HEK293 (cell line): Measurements from ENCODE around the gene ATP5F1D.

Experiments used
- CTCF ChIA-PET: fragments of 350-600 bp; formaldehyde crosslinking; extraction: SDS; loops from one replicate; lab custom pipeline; 2021; ENCODE audit warnings: antibody characterized with exemption; lab: Yijun Ruan, JAX
- POLR2A ChIA-PET: fragments of 300-600 bp; formaldehyde crosslinking; extraction: SDS; loops from one replicate; lab custom pipeline; 2020; ENCODE audit warnings: antibody characterized with exemption, inconsistent platforms; lab: Yijun Ruan, JAX
- H3K27ac ChIP-seq: fragments of 200-500 bp; sonication (Bioruptor generic); 2 replicates; pipeline ENCODE4 v1.5.1; 2014; ENCODE audit warnings: low read depth, low read length, control low read depth, inconsistent platforms; ENCODE audit errors: extremely low read depth
- H3K36me3 ChIP-seq, 2 experiments: fragments of 200-500 bp in 1 of 2; sonication (Bioruptor generic) in 1 of 2; 1 replicate in 1 of 2; 2 replicates in 1 of 2; pipeline ENCODE4 v1.5.1; 2014 to 2017; ENCODE audit warnings: inconsistent platforms in 2 of 2, low read length in 2 of 2; ENCODE audit not compliant: control insufficient read depth in 2 of 2, insufficient read depth in 1 of 2
- H3K4me1 ChIP-seq: fragments of 200-500 bp; sonication (Bioruptor generic); 2 replicates; pipeline ENCODE4 v1.5.1; 2014; ENCODE audit warnings: mild to moderate bottlenecking, low read length, inconsistent platforms; ENCODE audit not compliant: control insufficient read depth, insufficient read depth
- H3K4me3 ChIP-seq: 2 replicates; pipeline ENCODE4 v1.5.1; 2011; ENCODE audit warnings: low read depth, mild to moderate bottlenecking, control low read depth, low read length, moderate library complexity
- H3K9me3 ChIP-seq: fragments of 200-500 bp; sonication (Bioruptor generic); 2 replicates; pipeline ENCODE4 v1.5.1; 2014; ENCODE audit warnings: low read depth, low read length, inconsistent platforms; ENCODE audit not compliant: control insufficient read depth, insufficient read depth
- GLIS2 ChIP-seq: fragments of 450-650 bp; formaldehyde crosslinking; IDR thresholded peaks from 2 replicates; pipeline ENCODE4 v1.5.1; 2016; ENCODE audit warnings: missing biosample characterization, missing genetic modification characterization
- KLF8 ChIP-seq: fragments of 450-650 bp; formaldehyde crosslinking; IDR thresholded peaks from 2 replicates; pipeline ENCODE4 v1.5.1; 2016; ENCODE audit warnings: missing biosample characterization, missing genetic modification characterization
- KLF9 ChIP-seq: fragments of 450-650 bp; formaldehyde crosslinking; IDR thresholded peaks from 2 replicates; pipeline ENCODE4 v1.5.1; 2016; ENCODE audit warnings: missing biosample characterization, missing genetic modification characterization, low read depth
- MYNN ChIP-seq: fragments of 450-650 bp; formaldehyde crosslinking; IDR thresholded peaks from 2 replicates; pipeline ENCODE4 v1.5.1; 2016; ENCODE audit warnings: missing biosample characterization, missing genetic modification characterization, borderline replicate concordance
- PATZ1 ChIP-seq: fragments of 450-650 bp; formaldehyde crosslinking; IDR thresholded peaks from 2 replicates; pipeline ENCODE4 v1.5.1; 2016; ENCODE audit warnings: missing biosample characterization, missing genetic modification characterization
- PRDM10 ChIP-seq: fragments of 450-650 bp; formaldehyde crosslinking; IDR thresholded peaks from 2 replicates; pipeline ENCODE4 v1.5.1; 2016; ENCODE audit warnings: missing biosample characterization, missing genetic modification characterization
- RBAK ChIP-seq: fragments of 450-650 bp; formaldehyde crosslinking; IDR thresholded peaks from 2 replicates; pipeline ENCODE4 v1.5.1; 2016; ENCODE audit warnings: missing biosample characterization, missing genetic modification characterization
- SCRT1 ChIP-seq: fragments of 450-650 bp; formaldehyde crosslinking; IDR thresholded peaks from 2 replicates; pipeline ENCODE4 v1.5.1; 2016; ENCODE audit warnings: missing biosample characterization, missing genetic modification characterization, borderline replicate concordance
- YY2 ChIP-seq: fragments of 450-650 bp; formaldehyde crosslinking; IDR thresholded peaks from 2 replicates; pipeline ENCODE4 v1.5.1; 2016; ENCODE audit warnings: missing biosample characterization, missing genetic modification characterization
- ZBTB17 ChIP-seq: fragments of 450-650 bp; formaldehyde crosslinking; IDR thresholded peaks from 2 replicates; pipeline ENCODE4 v1.5.1; 2016; ENCODE audit warnings: missing biosample characterization, missing genetic modification characterization
- ZBTB7A ChIP-seq: fragments of 450-650 bp; formaldehyde crosslinking; IDR thresholded peaks from 2 replicates; pipeline ENCODE4 v1.5.1; 2016; ENCODE audit warnings: low read depth, missing biosample characterization, missing genetic modification characterization
- ZBTB8A ChIP-seq: fragments of 450-650 bp; formaldehyde crosslinking; IDR thresholded peaks from 2 replicates; pipeline ENCODE4 v1.5.1; 2016; ENCODE audit warnings: missing biosample characterization, missing genetic modification characterization
- ZNF174 ChIP-seq: fragments of 450-650 bp; formaldehyde crosslinking; IDR thresholded peaks from 2 replicates; pipeline ENCODE4 v1.5.0; 2017; ENCODE audit warnings: missing biosample characterization, mild to moderate bottlenecking, missing genetic modification characterization
- ZNF2 ChIP-seq: fragments of 450-650 bp; formaldehyde crosslinking; IDR thresholded peaks from 2 replicates; pipeline ENCODE4 v1.5.1; 2016; ENCODE audit warnings: missing biosample characterization, missing genetic modification characterization
- ZNF214 ChIP-seq: fragments of 450-650 bp; formaldehyde crosslinking; IDR thresholded peaks from 2 replicates; pipeline ENCODE4 v1.5.1; 2017; ENCODE audit warnings: missing biosample characterization, mild to moderate bottlenecking, missing genetic modification characterization, borderline replicate concordance
- ZNF302 ChIP-seq: fragments of 450-650 bp; formaldehyde crosslinking; IDR thresholded peaks from 2 replicates; pipeline ENCODE4 v1.5.1; 2016; ENCODE audit warnings: missing biosample characterization, missing genetic modification characterization, low read depth
- ZNF398 ChIP-seq: fragments of 450-650 bp; formaldehyde crosslinking; IDR thresholded peaks from 2 replicates; pipeline ENCODE4 v1.5.1; 2017; ENCODE audit warnings: missing biosample characterization, missing genetic modification characterization
- ZNF645 ChIP-seq: fragments of 450-650 bp; formaldehyde crosslinking; IDR thresholded peaks from 2 replicates; pipeline ENCODE4; 2016; ENCODE audit warnings: missing biosample characterization, missing genetic modification characterization
- ZNF664 ChIP-seq: fragments of 450-650 bp; formaldehyde crosslinking; IDR thresholded peaks from 2 replicates; pipeline ENCODE4 v1.5.1; 2016; ENCODE audit warnings: missing biosample characterization, missing genetic modification characterization
- ZNF677 ChIP-seq: fragments of 450-650 bp; IDR thresholded peaks from 2 replicates; pipeline ENCODE4 v1.5.0; 2018; ENCODE audit warnings: missing biosample characterization, mild to moderate bottlenecking, missing genetic modification characterization, moderate library complexity
- ZNF747 ChIP-seq: fragments of 450-650 bp; formaldehyde crosslinking; IDR thresholded peaks from 2 replicates; pipeline ENCODE4 v1.5.1; 2016; ENCODE audit warnings: missing biosample characterization, missing genetic modification characterization
- ZNF76 ChIP-seq: fragments of 450-650 bp; formaldehyde crosslinking; IDR thresholded peaks from 2 replicates; pipeline ENCODE4; 2016; ENCODE audit warnings: low read depth, missing biosample characterization, missing genetic modification characterization, borderline replicate concordance
- TF ChIP-seq, protein P1 (sequence below): fragments of 450-650 bp; formaldehyde crosslinking; IDR thresholded peaks from 2 replicates; pipeline ENCODE4 v1.5.1; 2017; ENCODE audit warnings: missing biosample characterization, missing genetic modification characterization
- TF ChIP-seq, protein P2 (sequence below): fragments of 450-650 bp; formaldehyde crosslinking; optimal IDR thresholded peaks from 2 replicates; pipeline ENCODE3; 2016; ENCODE audit warnings: missing biosample characterization, mild to moderate bottlenecking, missing genetic modification characterization

ATP5F1D gene

DNA sequence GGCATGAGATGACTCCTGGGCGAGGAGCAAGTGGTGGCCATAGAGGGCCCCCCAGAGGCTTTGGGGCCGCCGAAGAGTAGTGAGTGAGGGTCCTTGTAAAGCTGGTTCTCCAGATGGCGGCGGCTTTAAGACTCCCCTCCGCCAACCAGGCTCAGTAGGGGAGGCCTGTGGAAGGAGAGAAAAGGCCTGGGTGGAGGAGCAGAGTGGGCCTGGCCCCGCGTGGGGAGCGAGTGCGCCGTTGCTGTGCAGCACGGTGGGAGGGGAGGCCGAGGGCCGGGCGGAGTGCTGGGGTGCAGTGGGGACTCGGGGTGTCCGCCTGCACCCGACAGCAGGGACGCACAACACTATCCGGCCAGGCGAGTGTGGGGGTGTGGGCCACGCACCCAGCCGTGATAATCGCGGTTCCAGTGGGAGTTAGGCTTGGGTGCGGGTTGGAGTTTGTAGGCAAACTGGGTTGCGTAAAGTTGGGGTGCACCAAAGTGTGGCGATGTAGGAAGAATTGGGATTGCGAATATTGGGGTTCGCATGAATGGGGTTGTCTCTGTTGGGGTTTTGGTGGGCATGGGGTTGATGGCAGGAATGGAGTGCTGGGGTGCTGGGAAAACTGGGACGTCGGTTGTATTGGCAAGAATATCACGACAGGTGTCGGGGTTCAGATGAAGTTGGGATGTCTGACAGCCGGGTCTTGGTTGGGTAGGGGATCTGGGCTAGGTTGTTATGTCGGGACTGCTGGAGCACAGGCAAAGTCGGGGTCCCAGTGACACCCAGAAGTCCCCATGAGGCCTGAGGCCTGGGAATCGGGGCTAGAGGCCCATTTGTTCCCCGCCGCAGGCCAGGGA lies 26.9 kb downstream of the ATP5F1D start (continued):
- TF ChIP-seq MYNN (no peak), ZNF174 (tag by site-specific recombination) (no peak), ZNF398 (tag by site-specific recombination) (no peak), GLIS2 (tag by site-specific recombination) (no peak), ZBTB17 (no peak), ZNF2 (tag by site-specific recombination) (peak; percentile 38; the same call in 1 of the 2 replicates), KLF8 (tag by site-specific recombination) (peak; percentile 9; the same call in 1 of the 2 replicates), ZNF677 (tag by site-specific recombination) (no peak), ZBTB7A (tag by site-specific recombination) (no peak), ZNF645 (tag by site-specific recombination) (peak; percentile 49; the same call in 1 of the 2 replicates), YY2 (tag by site-specific recombination) (no peak; the same call in 1 of the 2 replicates), SCRT1 (tag by site-specific recombination) (peak; percentile 61; the same call in 1 of the 2 replicates), ZNF747 (tag by site-specific recombination) (0 out of 2 replicates have a peak, but pooled peaks have one; percentile 53)
- TF ChIP-seq, all 188 proteins: peak for 24

DNA sequence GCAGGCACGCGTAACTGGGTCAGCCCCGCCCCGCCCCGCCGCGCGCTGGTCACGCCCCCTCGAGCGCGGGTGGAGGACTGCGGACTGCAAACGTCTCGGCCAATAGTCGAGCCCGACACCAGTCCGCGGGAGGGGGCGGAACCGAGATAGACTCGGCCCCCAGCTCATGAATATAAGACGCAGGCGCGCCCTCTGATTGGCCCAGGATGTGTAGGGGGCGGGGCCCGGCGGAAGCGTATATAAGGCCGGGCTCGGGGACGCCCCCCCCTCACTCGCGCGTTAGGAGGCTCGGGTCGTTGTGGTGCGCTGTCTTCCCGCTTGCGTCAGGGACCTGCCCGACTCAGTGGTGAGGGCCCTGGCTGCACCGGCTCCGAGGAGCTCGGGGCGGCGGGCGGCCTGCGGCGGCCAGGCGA lies 27.5 kb downstream of the ATP5F1D start, which contains the start of gene CIRBP:
TSS of gene CIRBP (plus strand) at position 268 of the 413 bp plus-strand sequence. CDS start 1,602 bp downstream, outside the sequence.
- ChIA-PET POLR2A (interaction anchor here (0.5 to 7.7 kb wide), 71 partner anchors 8 to 530 kb away, joined by 3 to 407 read pairs (median 4); partner anchors contain the start of genes ABCA7, ATP5F1D, CNN2 and GPX4), CTCF (interaction anchor here (0.6 to 11.3 kb wide), 6 partner anchors 10 to 346 kb away, joined by 3 to 299 read pairs (median 4); no protein-coding TSS in a partner anchor)
- peak within 1 kb of the TSS; percentile 99 for H3K27ac ChIP-seq
- peaks cover 20% of the 10 kb centered on the region for H3K4me1 ChIP-seq
- H3K9me3 ChIP-seq: no peaks in the 10 kb centered on the region
- peaks cover 4 to 43% of the 10 kb centered on the region in 2 experiments; a peak in 2 of 3 replicates for H3K36me3 ChIP-seq
- peak within 1 kb of the TSS; percentile 44 for H3K4me3 ChIP-seq
- no peak for TF ChIP-seq ZNF302
- no peak for TF ChIP-seq ZNF664 (tag by site-specific recombination)
- peak; percentile 79; the same call in 1 of the 2 replicates for TF ChIP-seq GLIS2 (tag by site-specific recombination)
- peak; percentile 94 for TF ChIP-seq PATZ1
- no peak for TF ChIP-seq ZBTB8A
- TF ChIP-seq, protein P1, sequence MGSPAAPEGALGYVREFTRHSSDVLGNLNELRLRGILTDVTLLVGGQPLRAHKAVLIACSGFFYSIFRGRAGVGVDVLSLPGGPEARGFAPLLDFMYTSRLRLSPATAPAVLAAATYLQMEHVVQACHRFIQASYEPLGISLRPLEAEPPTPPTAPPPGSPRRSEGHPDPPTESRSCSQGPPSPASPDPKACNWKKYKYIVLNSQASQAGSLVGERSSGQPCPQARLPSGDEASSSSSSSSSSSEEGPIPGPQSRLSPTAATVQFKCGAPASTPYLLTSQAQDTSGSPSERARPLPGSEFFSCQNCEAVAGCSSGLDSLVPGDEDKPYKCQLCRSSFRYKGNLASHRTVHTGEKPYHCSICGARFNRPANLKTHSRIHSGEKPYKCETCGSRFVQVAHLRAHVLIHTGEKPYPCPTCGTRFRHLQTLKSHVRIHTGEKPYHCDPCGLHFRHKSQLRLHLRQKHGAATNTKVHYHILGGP: no peak
- peak; percentile 38 for TF ChIP-seq PRDM10
- TF ChIP-seq KLF9 (tag by site-specific recombination): peak; percentile 98
- TF ChIP-seq, protein P2, sequence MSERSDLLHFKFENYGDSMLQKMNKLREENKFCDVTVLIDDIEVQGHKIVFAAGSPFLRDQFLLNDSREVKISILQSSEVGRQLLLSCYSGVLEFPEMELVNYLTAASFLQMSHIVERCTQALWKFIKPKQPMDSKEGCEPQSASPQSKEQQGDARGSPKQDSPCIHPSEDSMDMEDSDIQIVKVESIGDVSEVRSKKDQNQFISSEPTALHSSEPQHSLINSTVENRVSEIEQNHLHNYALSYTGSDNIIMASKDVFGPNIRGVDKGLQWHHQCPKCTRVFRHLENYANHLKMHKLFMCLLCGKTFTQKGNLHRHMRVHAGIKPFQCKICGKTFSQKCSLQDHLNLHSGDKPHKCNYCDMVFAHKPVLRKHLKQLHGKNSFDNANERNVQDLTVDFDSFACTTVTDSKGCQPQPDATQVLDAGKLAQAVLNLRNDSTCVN: peak; percentile 81
- no peak; the same call in 1 of the 2 replicates for TF ChIP-seq ZNF76
- TF ChIP-seq ZNF214 (tag by site-specific recombination): no peak
- TF ChIP-seq RBAK (tag by site-specific recombination): no peak
